Medulla oblongata (tissue), 1 donor: ENCODE results near the gene CMSS1.

ENCODE experiments used
- DNase-seq: peaks from one replicate; pipeline ENCODE4 v3.0.0-alpha.2; 2015; ENCODE audit errors: extremely low spot score

The CMSS1 gene

GRCh38 chr3:100057716-100058575 is 240.3 kb downstream of the CMSS1 start:
- no peak for DNase-seq

GRCh38 chr3:100059472-100059871 is 241.8 kb downstream of the CMSS1 start:
- no peak for DNase-seq

GRCh38 chr3:100060685-100061484 is 243.2 kb downstream of the CMSS1 start:
- no peak for DNase-seq

- DNase-seq: no peak
Measured at GRCh38 chr3:100062665-100063064, 245.0 kb downstream of the CMSS1 start.

GRCh38 chr3:100063929-100064461 is 246.3 kb downstream of the CMSS1 start:
- DNase-seq: no peak

- no peak for DNase-seq
Measured at GRCh38 chr3:100067589-100067988, 249.9 kb downstream of the CMSS1 start.

- peak; percentile 87 for DNase-seq
Measured at GRCh38 chr3:100068826-100069225, 251.2 kb downstream of the CMSS1 start.

GRCh38 chr3:100069472-100069871 is 251.8 kb downstream of the CMSS1 start:
- DNase-seq: no peak

GRCh38 chr3:100072326-100073048 is 254.8 kb downstream of the CMSS1 start:
- DNase-seq: no peak

- DNase-seq: no peak
Measured at GRCh38 chr3:100073049-100073713, 255.5 kb downstream of the CMSS1 start.

- DNase-seq: peak; percentile 65
Measured at GRCh38 chr3:100073714-100074307, 256.1 kb downstream of the CMSS1 start.

GRCh38 chr3:100075196-100075595 is 257.5 kb downstream of the CMSS1 start:
- no peak for DNase-seq

GRCh38 chr3:100075851-100076730 is 258.4 kb downstream of the CMSS1 start:
- DNase-seq: no peak

GRCh38 chr3:100076731-100077529 is 259.3 kb downstream of the CMSS1 start:
- DNase-seq: no peak

- DNase-seq: no peak
Measured at GRCh38 chr3:100079328-100079727, 261.7 kb downstream of the CMSS1 start.

GRCh38 chr3:100080573-100080972 is 262.9 kb downstream of the CMSS1 start:
- DNase-seq: no peak

GRCh38 chr3:100081311-100081710 is 263.6 kb downstream of the CMSS1 start:
- DNase-seq: no peak

GRCh38 chr3:100081986-100082692 is 264.5 kb downstream of the CMSS1 start:
- no peak for DNase-seq
